GM12801 (cell line): ENCODE measurements around the gene GTF2A2.

Experiments
- CTCF ChIP-seq: IDR thresholded peaks from one replicate; pipeline ENCODE4 v1.5.1; 2011; ENCODE audit warnings: control low read depth; ENCODE audit not compliant: insufficient read length; ENCODE audit errors: extremely low read depth

The GTF2A2 gene

DNA sequence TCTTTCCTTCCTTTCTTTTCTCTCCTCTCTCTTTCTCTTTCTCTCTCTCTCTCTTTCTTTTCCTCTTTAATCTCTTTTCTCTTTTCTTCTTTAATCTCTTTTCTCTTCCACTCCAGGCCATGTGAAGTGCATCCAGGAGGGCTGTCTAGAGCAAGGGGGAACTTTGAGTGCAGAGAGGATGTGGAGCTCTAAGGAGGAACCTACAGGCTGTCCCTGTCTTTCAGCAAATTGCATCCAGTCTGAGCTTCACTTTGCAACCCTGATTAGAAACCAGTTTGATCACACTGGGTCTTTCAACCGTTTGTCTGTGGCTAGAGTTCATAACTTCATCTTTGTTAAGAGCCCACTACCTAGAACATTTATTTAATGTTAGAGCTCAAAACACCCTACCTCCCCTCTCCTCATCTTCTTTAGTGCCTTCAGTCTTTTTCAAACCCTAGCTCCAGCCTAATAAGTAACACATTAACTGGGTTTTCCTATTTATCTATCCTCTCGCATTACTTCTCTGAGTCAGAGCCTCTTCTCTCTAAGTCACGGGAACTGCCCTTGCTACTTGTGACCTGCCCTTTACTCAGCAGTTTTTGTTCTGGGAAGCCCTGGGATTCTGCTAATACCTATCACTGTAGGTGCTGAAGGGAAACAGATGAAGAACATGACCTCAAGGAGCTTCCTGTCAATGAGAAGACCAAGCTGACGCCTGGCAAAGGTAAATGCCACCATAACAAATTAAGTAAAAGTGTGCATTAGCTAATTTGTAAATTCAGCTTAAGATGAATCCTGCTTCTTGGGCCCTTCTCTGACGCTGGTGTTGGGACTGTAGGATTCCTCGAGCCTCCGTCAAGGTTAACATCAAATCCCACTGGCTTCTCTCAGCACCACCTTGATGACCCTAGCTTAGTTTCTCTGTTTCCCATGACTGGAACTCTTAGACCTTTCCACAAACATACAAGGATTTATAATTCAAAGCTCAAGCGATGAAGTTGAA lies 45.7 kb downstream of the GTF2A2 start, which contains the start of gene GCNT3:
TSS of gene GCNT3 (plus strand) at position 508 of the 985 bp plus-strand sequence. CDS start 6,456 bp downstream, outside the sequence.
- no peak for TF ChIP-seq CTCF

- TF ChIP-seq CTCF = no peak
Observed at GRCh38 chr15:59609730-59610712, 47.3 kb downstream of the GTF2A2 start.

- TF ChIP-seq CTCF = no peak
Observed at GRCh38 chr15:59605994-59606393, 51.3 kb downstream of the GTF2A2 start.

GRCh38 chr15:59598461-59598860 lies 58.9 kb downstream of the GTF2A2 start:
- no peak for TF ChIP-seq CTCF

GRCh38 chr15:59596640-59597039 lies 60.7 kb downstream of the GTF2A2 start:
- TF ChIP-seq CTCF = no peak

GRCh38 chr15:59595434-59595915 lies 61.8 kb downstream of the GTF2A2 start:
- no peak for TF ChIP-seq CTCF

DNA sequence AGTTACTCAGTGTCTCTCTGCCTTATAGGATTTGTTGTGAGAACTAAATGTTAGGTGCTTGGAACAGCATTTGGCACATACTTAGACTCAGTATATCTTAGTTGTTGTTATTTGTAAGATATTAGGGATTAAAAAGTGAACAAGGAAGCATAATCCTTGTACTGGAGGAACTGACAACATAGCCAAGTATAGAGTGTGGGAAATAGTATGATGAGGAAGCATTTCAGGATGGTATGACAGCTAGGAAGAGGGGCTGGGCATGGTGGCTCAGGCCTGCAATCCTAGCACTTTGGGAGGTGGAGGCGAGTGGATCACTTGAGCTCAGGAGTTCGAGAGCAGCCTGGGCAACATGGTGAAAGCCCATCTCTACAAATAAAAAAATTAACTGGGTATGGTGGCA lies 62.3 kb downstream of the GTF2A2 start:
- TF ChIP-seq CTCF = no peak
